SK-N-MC (cell line): ENCODE data around the gene FAM83E.

Source experiments
- EZH2 ChIP-seq: fragments of 200-600 bp; sonication (generic); IDR thresholded peaks from one replicate; pipeline ENCODE4 v1.6.1; 2017; ENCODE audit warnings: antibody characterized with exemption
- POLR2AphosphoS5 ChIP-seq: IDR thresholded peaks from 2 replicates; pipeline ENCODE4 v1.6.1; 2012; ENCODE audit warnings: mild to moderate bottlenecking, low read depth, low read length, borderline replicate concordance

- TF ChIP-seq EZH2 (no peak), POLR2AphosphoS5 (no peak)
Observed at GRCh38 chr19:48603850-48604249, 11.0 kb downstream of the FAM83E start.
